Natural killer cell treated with Interleukin-12 subunit alpha and Interleukin-12 subunit beta and Interleukin-15 and Interleukin-18, amount 100 ng/mL, for 72 hours (primary cell): Measurements from ENCODE around the gene ZDHHC18. TPM values are rescaled to one million over a fixed set of nuclear protein-coding genes. Genes with fewer than 3 reads are reported as not detected.

Source experiments
- ATAC-seq, 2 donors: fragments of 150-1000 bp; cut with Tn5 transposase in 1 of 2; sonication (Bioruptor Pico), chemical (Tn5 transposase) in 1 of 2; 2 replicates each; pipeline ENCODE4 v1.10.0; 2021
- DNase-seq: peaks from one replicate; pipeline ENCODE4 v3.0.0; 2022; ENCODE audit warnings: low spot score
- H3K27ac Mint-ChIP-seq, 2 donors: 1 replicate in 1 of 2; 2 replicates in 1 of 2; pipeline ENCODE4 v1.8.0; 2022; ENCODE audit warnings: mixed read lengths in 2 of 2, mild to moderate bottlenecking in 1 of 2, moderate library complexity in 1 of 2
- H3K27me3 Mint-ChIP-seq, 2 donors: 1 replicate in 1 of 2; 2 replicates in 1 of 2; pipeline ENCODE4 v1.8.0; 2022; ENCODE audit warnings: mixed read lengths in 2 of 2
- H3K36me3 Mint-ChIP-seq: one replicate; pipeline ENCODE4 v1.8.0; 2022; ENCODE audit warnings: mixed read lengths
- H3K4me1 Mint-ChIP-seq, 2 donors: 1 replicate in 1 of 2; 2 replicates in 1 of 2; pipeline ENCODE4 v1.8.0; 2022; ENCODE audit warnings: low read depth in 2 of 2, mixed read lengths in 2 of 2, mild to moderate bottlenecking in 1 of 2
- H3K4me3 Mint-ChIP-seq: one replicate; pipeline ENCODE4 v1.8.0; 2022; ENCODE audit warnings: mixed read lengths
- H3K9me3 Mint-ChIP-seq: 2 replicates; pipeline ENCODE4 v1.8.0; 2022; ENCODE audit warnings: mixed read lengths
- total RNA-seq, 2 donors: library from RNA; stranded (reverse); gene quantifications; one replicate each; pipeline ENCODE4 v1.2.3, GENCODE V29; 2022

ZDHHC18 gene
- total RNA-seq, 2 donors from 2014 or later = 87.2 to 106 TPM

GRCh38 chr1:26890467-26890796, 63.9 kb downstream of the ZDHHC18 start:
- Mint-ChIP-seq H3K27ac (peak overlapping the region; percentile 95 to 96), H3K4me1 (peaks cover 20 to 23% of the 10 kb centered on the region in 2 donors), H3K9me3 (no peaks in the 10 kb centered on the region), H3K36me3 (peaks cover 20% of the 10 kb centered on the region), H3K27me3 (no peaks in the 10 kb centered on the region), H3K4me3 (peak overlapping the region; percentile 98)
- ATAC-seq (peak; percentile 54 to 71), DNase-seq (no peak)

- Mint-ChIP-seq H3K9me3 (no peaks in the 10 kb centered on the region), H3K4me1 (peaks cover 23 to 25% of the 10 kb centered on the region in 2 donors), H3K4me3 (no peak overlapping the region), H3K36me3 (peaks cover 17% of the 10 kb centered on the region), H3K27me3 (no peaks in the 10 kb centered on the region), H3K27ac (no peak overlapping the region)
- no peak for ATAC-seq
- no peak for DNase-seq
These were observed 67.8 kb downstream of the ZDHHC18 start for GRCh38 chr1:26894263-26894662.

- H3K36me3 Mint-ChIP-seq = peaks cover 14% of the 10 kb centered on the region
- H3K4me1 Mint-ChIP-seq = peaks cover 31 to 36% of the 10 kb centered on the region in 2 donors
These were observed 70.9 kb downstream of the ZDHHC18 start for GRCh38 chr1:26897351-26897750.

GRCh38 chr1:26900001-26900814, 73.7 kb downstream of the ZDHHC18 start, which contains the start of gene GPATCH3:
Gene GPATCH3 (minus strand): TSS chr1:26900467. CDS start chr1:26900442, 25 bp downstream.
- ATAC-seq (peak; percentile 90 to 94), DNase-seq (peak; percentile 90)
- Mint-ChIP-seq H3K9me3 (no peaks in the 10 kb centered on the region), H3K27me3 (no peaks in the 10 kb centered on the region), H3K4me1 (peaks cover 27 to 30% of the 10 kb centered on the region in 2 donors), H3K36me3 (peaks cover 6% of the 10 kb centered on the region), H3K27ac (peak within 1 kb of the TSS; percentile 96 to 98), H3K4me3 (peak within 1 kb of the TSS; percentile 99)

More at GRCh38 chr1:26897351-26897750, 70.9 kb downstream of the ZDHHC18 start:
- Mint-ChIP-seq H3K27ac (no peak overlapping the region), H3K9me3 (no peaks in the 10 kb centered on the region), H3K4me3 (no peak overlapping the region), H3K27me3 (no peaks in the 10 kb centered on the region)
- DNase-seq (no peak), ATAC-seq (no peak)

GRCh38 chr1:26900815-26901511, 74.5 kb downstream of the ZDHHC18 start:
- Mint-ChIP-seq H3K36me3 (peaks cover 6% of the 10 kb centered on the region), H3K4me1 (peaks cover 27 to 30% of the 10 kb centered on the region in 2 donors), H3K4me3 (peak overlapping the region; percentile 99), H3K9me3 (no peaks in the 10 kb centered on the region), H3K27ac (peak overlapping the region; percentile 96 to 98), H3K27me3 (no peaks in the 10 kb centered on the region)
- ATAC-seq = no peak
- no peak for DNase-seq

Other genes starting within 250 kb of the ZDHHC18 start
- gene ARID1A, start 130.7 kb upstream of the ZDHHC18 start, total RNA-seq = 100 to 1,000 TPM; 132 to 196 TPM
- 10 to 100 TPM; 44.3 to 60.2 TPM for gene PIGV, start 38.7 kb upstream of the ZDHHC18 start, total RNA-seq
- gene SFN, start 36.5 kb downstream of the ZDHHC18 start, total RNA-seq = under 1 TPM; 0.50 to 0.56 TPM
- 10 to 100 TPM; 52.6 to 58.0 TPM for gene GPN2, start 63.6 kb downstream of the ZDHHC18 start, total RNA-seq
- 10 to 100 TPM; 19.6 to 21.2 TPM for gene GPATCH3, start 73.8 kb downstream of the ZDHHC18 start, total RNA-seq
- not detected for gene NR0B2, start 87.3 kb downstream of the ZDHHC18 start, total RNA-seq
- gene NUDC, start 95.1 kb downstream of the ZDHHC18 start, total RNA-seq = 100 to 1,000 TPM in 1 of 2 donors, 10 to 100 TPM in 1; 78.2 to 136 TPM
- gene KDF1, start 133.8 kb downstream of the ZDHHC18 start, total RNA-seq = not detected
- gene TRNP1, start 167.0 kb downstream of the ZDHHC18 start, total RNA-seq = under 1 TPM; 0.28 to 0.55 TPM
- gene TENT5B, start 186.2 kb downstream of the ZDHHC18 start, total RNA-seq = not detected